Cardiac fibroblast (primary cell): ENCODE measurements around the gene NLRP7.
A peak's percentile ranks its signal among the peaks of the same experiment; 100 is the strongest.
"Not testable (repeated sequence)": the region's sequence is repeated elsewhere in the genome, so short reads cannot be mapped to it uniquely, and the experiment has no call there.

ENCODE experiments used
- DNase-seq, 2 donors: peaks; one replicate each; pipeline versions ENCODE4 v3.0.0 to v3.0.0-alpha.2; 2010; ENCODE audit warnings: low read depth in 2 of 2
- H3K4me3 ChIP-seq, 2 donors: replicated peaks in 1 of 2; 1 replicate in 1 of 2; 2 replicates in 1 of 2; pipeline ENCODE4 v1.5.1; 2011; ENCODE audit warnings: low read depth in 2 of 2, low read length in 2 of 2, mild to moderate bottlenecking in 2 of 2, moderate library complexity in 1 of 2
- CTCF ChIP-seq: IDR thresholded peaks from one replicate; pipeline ENCODE4 v1.5.1; 2011; ENCODE audit warnings: low read depth, mild to moderate bottlenecking, low read length, inconsistent platforms

The NLRP7 gene

DNA sequence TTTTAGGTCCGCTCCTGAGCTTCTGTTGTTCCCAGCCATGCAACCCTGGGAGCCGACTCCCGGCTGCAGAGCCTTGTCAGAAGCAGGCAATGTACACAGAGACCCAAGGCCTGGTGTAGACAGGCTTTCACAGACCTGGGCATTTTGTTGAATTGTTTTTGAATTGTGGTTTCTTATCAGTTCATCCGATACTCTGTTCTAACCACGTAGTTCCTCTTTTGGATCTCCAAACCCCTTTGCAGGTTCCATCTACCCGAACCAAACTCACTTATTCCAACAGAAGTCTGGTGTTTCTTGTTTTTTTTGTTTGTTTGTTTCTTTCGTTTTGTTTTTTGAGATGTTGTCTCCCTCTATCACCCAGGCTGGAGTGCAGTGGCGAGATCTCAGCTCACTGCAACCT is 12.5 kb upstream of the NLRP7 start:
- no peak for DNase-seq
- no peak overlapping the region for H3K4me3 ChIP-seq
- no peak for TF ChIP-seq CTCF

- no peak for TF ChIP-seq CTCF
- H3K4me3 ChIP-seq: no peak overlapping the region
- DNase-seq: no peak
Observed at GRCh38 chr19:54955376-54955775, 8.0 kb upstream of the NLRP7 start.

GRCh38 chr19:54953345-54953713 is 6.0 kb upstream of the NLRP7 start:
- DNase-seq, H3K4me3 ChIP-seq: not testable (repeated sequence)

DNA sequence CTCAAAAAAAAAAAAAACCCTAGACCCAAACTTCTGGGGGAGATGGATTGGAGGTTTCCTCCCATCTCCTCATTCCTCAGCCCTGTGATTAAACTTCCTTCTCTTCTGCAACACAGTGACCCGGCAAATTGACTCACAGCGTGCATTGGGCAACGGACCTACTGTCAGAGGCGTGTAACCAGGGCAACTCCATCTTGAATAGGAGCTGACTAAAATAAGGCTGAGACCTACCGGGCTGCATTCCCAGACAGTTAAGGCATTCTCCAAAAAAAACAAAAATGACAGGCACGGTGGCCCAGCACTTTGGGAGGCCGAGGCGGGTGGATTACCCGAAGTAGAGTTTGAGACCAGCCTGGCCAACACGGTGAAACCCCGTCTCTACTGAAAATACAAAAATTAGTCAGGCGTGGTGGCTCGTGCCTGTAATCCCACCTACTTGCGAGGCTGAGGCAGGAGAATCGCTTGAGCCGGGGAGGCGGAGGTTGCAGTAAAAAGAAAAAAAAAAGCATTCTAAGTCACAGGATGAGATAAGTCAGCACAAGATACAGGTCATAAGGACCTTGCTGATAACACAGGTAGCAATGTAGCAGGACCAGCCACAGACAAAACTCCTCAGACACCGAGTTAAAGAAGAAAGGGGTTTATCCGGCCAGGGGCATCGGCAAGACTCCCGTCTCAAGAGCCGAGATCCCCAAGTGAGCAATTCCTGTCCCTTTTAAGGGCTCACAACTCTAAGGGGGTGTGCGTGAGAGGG is 5.4 kb upstream of the NLRP7 start:
- peak; percentile 7 to 37 for DNase-seq
- TF ChIP-seq CTCF: no peak

DNA sequence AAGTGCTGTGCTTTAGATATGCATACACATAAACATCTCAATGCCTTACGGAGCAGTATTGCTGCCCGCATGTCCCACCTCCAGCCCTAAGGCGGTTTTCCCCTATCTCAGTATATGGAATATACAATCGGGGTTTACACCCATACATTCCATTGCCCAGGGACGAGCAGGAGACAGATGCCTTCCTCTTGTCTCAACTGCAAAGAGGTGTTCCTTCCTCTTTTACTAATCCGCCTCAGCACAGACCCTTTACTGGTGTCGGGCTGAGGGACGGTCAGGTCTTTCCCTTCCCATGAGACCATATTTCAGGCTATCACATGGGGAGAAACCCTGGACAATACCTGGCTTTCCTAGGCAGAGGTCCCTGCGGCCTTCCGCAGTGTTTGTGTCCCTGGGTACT is 3.2 kb upstream of the NLRP7 start:
- not testable (repeated sequence) for DNase-seq, H3K4me3 ChIP-seq

More for the DNA sequence above, 5.4 kb upstream of the NLRP7 start:
- no peak overlapping the region for H3K4me3 ChIP-seq

- no peak for TF ChIP-seq CTCF
- no peak for DNase-seq
- H3K4me3 ChIP-seq: no peak overlapping the region
Observed at GRCh38 chr19:54949412-54949811, 2.1 kb upstream of the NLRP7 start.

- not testable (repeated sequence) for DNase-seq, H3K4me3 ChIP-seq
Observed at GRCh38 chr19:54943772-54944361, 3.5 kb downstream of the NLRP7 start.

DNA sequence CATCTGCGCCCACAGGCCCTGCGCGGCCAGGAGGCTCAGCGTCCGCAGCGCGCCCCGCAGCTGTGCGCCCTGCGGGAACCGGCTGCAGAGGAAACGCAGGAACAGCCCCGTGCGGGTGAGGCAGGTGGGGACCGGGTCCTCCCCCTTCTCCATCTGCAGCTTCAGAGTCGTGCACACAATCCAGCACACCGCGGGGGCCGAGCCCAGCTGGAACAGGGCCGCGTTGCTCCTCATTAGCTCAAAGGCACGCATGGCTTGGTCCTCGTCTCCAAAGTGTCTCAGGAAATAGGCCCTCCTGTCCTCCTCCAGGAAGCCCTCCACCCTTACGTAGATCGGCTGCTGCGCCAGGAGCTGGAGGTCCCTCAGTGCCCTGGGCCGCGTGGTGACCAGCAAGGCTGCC is 7.8 kb downstream of the NLRP7 start:
- not testable (repeated sequence) for DNase-seq, H3K4me3 ChIP-seq

- DNase-seq: no peak
- no peak overlapping the region for H3K4me3 ChIP-seq
- TF ChIP-seq CTCF: no peak
Observed at GRCh38 chr19:54938906-54939305, 8.4 kb downstream of the NLRP7 start.
